Skin of body (tissue), 3 donors: ENCODE measurements around the gene RRP1. TPM values are rescaled to one million over a fixed set of nuclear protein-coding genes. Genes with fewer than 3 reads are reported as not detected.
"Not testable (repeated sequence)": the region's sequence is repeated elsewhere in the genome, so short reads cannot be mapped to it uniquely, and the experiment has no call there.

Experiments used
- DNase-seq: peaks from one replicate; lab custom pipeline; 2025; lab: John Stamatoyannopoulos, UW
- small RNA-seq: library from RNA; depleted of rRNA; stranded (forward); fragments of <200 nt; gene quantifications from one replicate; pipeline ENCODE3, GENCODE V24; 2014; ENCODE audit warnings: low replicate concordance
- total RNA-seq: library from RNA; depleted of rRNA; stranded (reverse); fragments of >200 nt; gene quantifications from one replicate; pipeline ENCODE4 v1.2.3, GENCODE V29; 2014

Gene RRP1
- total RNA-seq, 1 donor from 2014 or later = 17.8 TPM

DNA sequence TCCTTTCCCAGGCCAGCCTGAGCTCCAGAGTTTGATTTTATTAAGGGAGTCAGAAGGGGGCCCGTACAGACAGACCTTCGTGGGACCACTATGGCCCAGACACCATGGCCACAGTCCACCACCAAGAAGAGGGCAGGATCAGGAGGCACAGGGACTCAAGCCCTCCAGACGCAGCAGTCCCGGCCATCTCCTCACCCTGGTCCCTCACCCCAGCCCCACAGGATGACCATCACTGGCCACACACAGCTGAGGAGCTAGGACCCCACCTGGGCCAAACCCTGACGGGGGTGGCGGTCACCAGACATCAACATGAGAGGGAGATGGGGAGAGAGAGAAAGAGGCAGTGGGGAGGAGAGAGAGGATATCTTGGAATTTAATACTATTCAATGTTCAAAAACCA lies 46.5 kb downstream of the RRP1 start:
- no peak for DNase-seq

GRCh38 chr21:43836616-43837015 lies 47.2 kb downstream of the RRP1 start:
- DNase-seq = no peak

- no peak for DNase-seq
These were observed 50.9 kb downstream of the RRP1 start for GRCh38 chr21:43840259-43840658.

GRCh38 chr21:43842742-43843141 lies 53.4 kb downstream of the RRP1 start:
- no peak for DNase-seq

- DNase-seq = not testable (repeated sequence)
These were observed 55.5 kb downstream of the RRP1 start for GRCh38 chr21:43844906-43845305.

DNA sequence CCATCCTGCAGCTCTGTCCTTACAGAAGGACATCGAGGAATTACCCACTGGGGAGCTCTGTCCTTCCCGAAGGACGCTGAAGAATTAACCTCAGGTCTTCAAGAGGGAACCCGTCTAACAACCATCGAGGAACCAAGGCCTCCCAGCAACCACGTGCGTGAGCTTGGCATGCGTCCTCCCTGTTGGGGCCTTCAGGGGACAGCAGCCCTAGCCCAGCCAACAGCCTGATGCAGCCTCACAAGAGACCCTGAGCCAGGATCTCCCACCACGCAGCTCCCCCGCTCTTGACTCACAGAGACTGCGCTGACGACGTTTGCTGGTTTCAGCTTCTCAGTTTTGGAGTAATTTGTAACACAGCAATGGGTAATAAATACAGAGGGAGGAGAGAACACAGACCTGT lies 56.0 kb downstream of the RRP1 start:
- DNase-seq = no peak

DNA sequence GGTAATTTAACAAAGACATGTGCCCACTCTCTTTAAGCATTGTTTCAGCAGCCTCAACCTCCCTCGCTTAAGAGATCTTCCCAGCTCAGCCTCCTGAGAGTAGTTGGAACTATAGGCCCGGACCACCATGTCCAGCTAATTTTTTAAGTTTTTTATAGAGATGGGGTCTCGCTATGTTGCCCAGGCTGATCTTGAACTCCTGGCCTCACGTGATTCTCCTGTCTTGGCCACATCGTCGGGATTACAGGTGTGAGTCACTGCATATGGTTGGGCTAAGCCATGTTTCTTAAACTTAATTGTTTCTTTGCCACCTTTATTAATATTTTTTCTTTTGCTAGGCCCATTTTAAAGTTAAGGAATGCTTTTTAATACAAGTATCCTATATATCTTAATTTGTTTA lies 57.1 kb downstream of the RRP1 start:
- DNase-seq = no peak

DNA sequence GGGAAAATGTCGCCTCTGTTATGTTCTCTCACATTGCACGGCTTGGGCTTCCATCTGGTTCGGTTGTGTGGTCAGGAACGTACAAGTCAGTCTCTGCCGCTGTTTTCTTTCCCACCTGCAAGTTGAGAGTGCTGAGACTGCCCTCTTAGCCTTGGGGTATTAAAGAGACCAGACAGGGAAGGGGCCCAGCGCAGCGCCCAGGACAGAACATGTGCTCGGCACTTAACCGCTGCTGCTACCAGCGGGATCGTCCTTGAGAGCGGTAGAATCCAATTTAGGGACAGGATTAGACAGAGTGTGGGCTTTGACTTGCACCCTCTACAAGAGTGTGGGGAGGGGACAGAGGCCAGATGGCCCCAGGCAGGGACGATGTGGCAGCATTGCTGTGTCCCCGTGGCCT lies 57.9 kb downstream of the RRP1 start:
- no peak for DNase-seq

- DNase-seq = no peak
These were observed 59.4 kb downstream of the RRP1 start for GRCh38 chr21:43848771-43849170.

- DNase-seq = no peak
These were observed 60.3 kb downstream of the RRP1 start for GRCh38 chr21:43849532-43850299.

GRCh38 chr21:43850728-43851295 lies 61.4 kb downstream of the RRP1 start:
- no peak for DNase-seq

GRCh38 chr21:43851593-43851992 lies 62.2 kb downstream of the RRP1 start:
- no peak for DNase-seq

GRCh38 chr21:43853851-43854772 lies 64.7 kb downstream of the RRP1 start:
- no peak for DNase-seq

Small RNA genes within 50 kb of the gene (small RNA-seq; reads per million reads assigned to genes)
- gene AP001052.1 = not detected

Other genes starting within 250 kb of the RRP1 start
- gene HSF2BP, start 130.1 kb upstream of the RRP1 start, total RNA-seq = 0.89 TPM
- 14.2 TPM for gene RRP1B, start 130.0 kb upstream of the RRP1 start, total RNA-seq
- gene PDXK, start 70.4 kb upstream of the RRP1 start, total RNA-seq = 38.8 TPM
- 21.0 TPM for gene CSTB, start 13.3 kb upstream of the RRP1 start, total RNA-seq
- gene AGPAT3, start 75.6 kb downstream of the RRP1 start, total RNA-seq = 27.0 TPM
- gene TRAPPC10, start 222.7 kb downstream of the RRP1 start, total RNA-seq = 23.1 TPM